ENCODE data around the gene RASGRP1.

Gene RASGRP1

GRCh38 chr15:38553071-38553470, 11.5 kb downstream of the RASGRP1 start:
- WGBS (ENCODE audit: insufficient coverage) = 94% methylated on average over 4 of the region's 4 CpGs
- Histone ChIP-seq H3K36me3 (ENCODE audit: control insufficient read depth in 4 of 4, insufficient read depth in 4 of 4, low read length in 3 of 4) (peaks cover 0 to 2% (median 0%) of the 10 kb centered on the region in 4 experiments), H3K4me1 (ENCODE audit: control extremely low read depth in 1 of 4, control insufficient read depth in 4 of 4, insufficient read depth in 4 of 4, low read length in 3 of 4) (peaks cover 0 to 3% (median 1%) of the 10 kb centered on the region in 4 experiments), H3K4me3 (ENCODE audit: control insufficient read depth in 1 of 7, extremely low read depth in 1 of 7, insufficient read depth in 4 of 7, low read depth in 2 of 7, low read length in 6 of 7) (no peak overlapping the region), H3K27ac (ENCODE audit: insufficient read depth in 1 of 2, low read depth in 1 of 2, low read length in 2 of 2, poor library complexity in 1 of 2, severe bottlenecking in 2 of 2) (no peak overlapping the region), H3K9me3 (ENCODE audit: control extremely low read depth in 1 of 5, control insufficient read depth in 4 of 5, insufficient read depth in 2 of 5, low read depth in 1 of 5, low read length in 4 of 5) (no peaks in the 10 kb centered on the region), H3K27me3 (replicated peaks in 2 of 5; ENCODE audit: control insufficient read depth in 4 of 5, insufficient read depth in 5 of 5, low read length in 4 of 5) (no peaks in the 10 kb centered on the region)
- POLR2A ChIA-PET = no interaction called here
- CTCF ChIA-PET = interaction anchor here (0.6 to 3.1 kb wide), 3 partner anchors 11 to 146 kb away, joined by 3 to 15 read pairs (median 6); partner anchors contain the start of gene RASGRP1
- no peak for DNase-seq

GRCh38 chr15:38551720-38552648, 12.6 kb downstream of the RASGRP1 start:
- Histone ChIP-seq H3K27me3 (replicated peaks in 2 of 5; ENCODE audit: control insufficient read depth in 4 of 5, insufficient read depth in 5 of 5, low read length in 4 of 5) (no peaks in the 10 kb centered on the region), H3K4me1 (ENCODE audit: control extremely low read depth in 1 of 4, control insufficient read depth in 4 of 4, insufficient read depth in 4 of 4, low read length in 3 of 4) (peaks cover 0 to 2% (median 0%) of the 10 kb centered on the region in 4 experiments), H3K4me3 (ENCODE audit: control insufficient read depth in 1 of 7, extremely low read depth in 1 of 7, insufficient read depth in 4 of 7, low read depth in 2 of 7, low read length in 6 of 7) (no peak overlapping the region), H3K27ac (ENCODE audit: insufficient read depth in 1 of 2, low read depth in 1 of 2, low read length in 2 of 2, poor library complexity in 1 of 2, severe bottlenecking in 2 of 2) (no peak overlapping the region), H3K9me3 (ENCODE audit: control extremely low read depth in 1 of 5, control insufficient read depth in 4 of 5, insufficient read depth in 2 of 5, low read depth in 1 of 5, low read length in 4 of 5) (no peaks in the 10 kb centered on the region), H3K36me3 (ENCODE audit: control insufficient read depth in 4 of 4, insufficient read depth in 4 of 4, low read length in 3 of 4) (peaks cover 0 to 2% (median 0%) of the 10 kb centered on the region in 4 experiments)
- POLR2A ChIA-PET = no interaction called here
- WGBS (ENCODE audit: insufficient coverage) = no CpG with 5 or more reads among the region's 7 CpGs
- peak in 1 of 3 donors; percentile 24 for DNase-seq
- CTCF ChIA-PET = interaction anchor here (1.0 to 3.1 kb wide), 3 partner anchors 12 to 131 kb away, joined by 3 to 15 read pairs (median 6); partner anchors contain the start of gene RASGRP1

GRCh38 chr15:38549222-38549621, 15.4 kb downstream of the RASGRP1 start:
- POLR2A ChIA-PET = no interaction called here
- Histone ChIP-seq H3K27ac (ENCODE audit: insufficient read depth in 1 of 2, low read depth in 1 of 2, low read length in 2 of 2, poor library complexity in 1 of 2, severe bottlenecking in 2 of 2) (no peak overlapping the region), H3K4me1 (ENCODE audit: control extremely low read depth in 1 of 4, control insufficient read depth in 4 of 4, insufficient read depth in 4 of 4, low read length in 3 of 4) (peaks cover 0 to 1% (median 0%) of the 10 kb centered on the region in 4 experiments), H3K36me3 (ENCODE audit: control insufficient read depth in 4 of 4, insufficient read depth in 4 of 4, low read length in 3 of 4) (peaks cover 0 to 2% (median 0%) of the 10 kb centered on the region in 4 experiments), H3K9me3 (ENCODE audit: control extremely low read depth in 1 of 5, control insufficient read depth in 4 of 5, insufficient read depth in 2 of 5, low read depth in 1 of 5, low read length in 4 of 5) (no peaks in the 10 kb centered on the region), H3K4me3 (ENCODE audit: control insufficient read depth in 1 of 7, extremely low read depth in 1 of 7, insufficient read depth in 4 of 7, low read depth in 2 of 7, low read length in 6 of 7) (no peak overlapping the region), H3K27me3 (replicated peaks in 2 of 5; ENCODE audit: control insufficient read depth in 4 of 5, insufficient read depth in 5 of 5, low read length in 4 of 5) (no peaks in the 10 kb centered on the region)
- DNase-seq = no peak
- CTCF ChIA-PET = interaction anchor here (1.3 kb wide), 1 partner anchor 11 kb away, joined by 4 read pairs; no protein-coding TSS in a partner anchor

GRCh38 chr15:38547255-38547997, 17.2 kb downstream of the RASGRP1 start:
- CTCF ChIA-PET = no interaction called here
- POLR2A ChIA-PET = no interaction called here
- 97% methylated on average over 3 of the region's 10 CpGs for WGBS (ENCODE audit: insufficient coverage)

GRCh38 chr15:38545179-38545578, 19.4 kb downstream of the RASGRP1 start:
- Histone ChIP-seq H3K27me3 (replicated peaks in 2 of 5; ENCODE audit: control insufficient read depth in 4 of 5, insufficient read depth in 5 of 5, low read length in 4 of 5) (no peaks in the 10 kb centered on the region), H3K9me3 (ENCODE audit: control extremely low read depth in 1 of 5, control insufficient read depth in 4 of 5, insufficient read depth in 2 of 5, low read depth in 1 of 5, low read length in 4 of 5) (no peaks in the 10 kb centered on the region), H3K27ac (ENCODE audit: insufficient read depth in 1 of 2, low read depth in 1 of 2, low read length in 2 of 2, poor library complexity in 1 of 2, severe bottlenecking in 2 of 2) (no peak overlapping the region), H3K36me3 (ENCODE audit: control insufficient read depth in 4 of 4, insufficient read depth in 4 of 4, low read length in 3 of 4) (peaks cover 0 to 2% (median 0%) of the 10 kb centered on the region in 4 experiments), H3K4me1 (ENCODE audit: control extremely low read depth in 1 of 4, control insufficient read depth in 4 of 4, insufficient read depth in 4 of 4, low read length in 3 of 4) (no peaks in the 10 kb centered on the region), H3K4me3 (ENCODE audit: control insufficient read depth in 1 of 7, extremely low read depth in 1 of 7, insufficient read depth in 4 of 7, low read depth in 2 of 7, low read length in 6 of 7) (no peak overlapping the region)
- CTCF ChIA-PET = interaction anchor here (1.4 kb wide), 1 partner anchor 10 kb away, joined by 3 read pairs; no protein-coding TSS in a partner anchor
- POLR2A ChIA-PET = no interaction called here
- no peak for DNase-seq
- WGBS (ENCODE audit: insufficient coverage) = no CpG with 5 or more reads among the region's 2 CpGs

More at GRCh38 chr15:38547255-38547997, 17.2 kb downstream of the RASGRP1 start:
- no peak overlapping the region for H3K27ac ChIP-seq (ENCODE audit: insufficient read depth in 1 of 2, low read depth in 1 of 2, low read length in 2 of 2, poor library complexity in 1 of 2, severe bottlenecking in 2 of 2)
- peaks cover 0 to 2% (median 0%) of the 10 kb centered on the region in 4 experiments for H3K36me3 ChIP-seq (ENCODE audit: control insufficient read depth in 4 of 4, insufficient read depth in 4 of 4, low read length in 3 of 4)
- no peaks in the 10 kb centered on the region for H3K9me3 ChIP-seq (ENCODE audit: control extremely low read depth in 1 of 5, control insufficient read depth in 4 of 5, insufficient read depth in 2 of 5, low read depth in 1 of 5, low read length in 4 of 5)
- no peak for DNase-seq
- H3K4me1 ChIP-seq (ENCODE audit: control extremely low read depth in 1 of 4, control insufficient read depth in 4 of 4, insufficient read depth in 4 of 4, low read length in 3 of 4) = no peaks in the 10 kb centered on the region
- no peaks in the 10 kb centered on the region for H3K27me3 ChIP-seq (replicated peaks in 2 of 5; ENCODE audit: control insufficient read depth in 4 of 5, insufficient read depth in 5 of 5, low read length in 4 of 5)
- no peak overlapping the region for H3K4me3 ChIP-seq (ENCODE audit: control insufficient read depth in 1 of 7, extremely low read depth in 1 of 7, insufficient read depth in 4 of 7, low read depth in 2 of 7, low read length in 6 of 7)

GRCh38 chr15:38541026-38541425, 23.6 kb downstream of the RASGRP1 start:
- Histone ChIP-seq H3K27ac (ENCODE audit: insufficient read depth in 1 of 2, low read depth in 1 of 2, low read length in 2 of 2, poor library complexity in 1 of 2, severe bottlenecking in 2 of 2) (no peak overlapping the region), H3K4me3 (ENCODE audit: control insufficient read depth in 1 of 7, extremely low read depth in 1 of 7, insufficient read depth in 4 of 7, low read depth in 2 of 7, low read length in 6 of 7) (no peak overlapping the region), H3K27me3 (replicated peaks in 2 of 5; ENCODE audit: control insufficient read depth in 4 of 5, insufficient read depth in 5 of 5, low read length in 4 of 5) (no peaks in the 10 kb centered on the region), H3K4me1 (ENCODE audit: control extremely low read depth in 1 of 4, control insufficient read depth in 4 of 4, insufficient read depth in 4 of 4, low read length in 3 of 4) (no peaks in the 10 kb centered on the region), H3K36me3 (ENCODE audit: control insufficient read depth in 4 of 4, insufficient read depth in 4 of 4, low read length in 3 of 4) (no peaks in the 10 kb centered on the region), H3K9me3 (ENCODE audit: control extremely low read depth in 1 of 5, control insufficient read depth in 4 of 5, insufficient read depth in 2 of 5, low read depth in 1 of 5, low read length in 4 of 5) (no peaks in the 10 kb centered on the region)
- ChIA-PET POLR2A (no interaction called here), CTCF (no interaction called here)
- 100% methylated on average over 3 of the region's 7 CpGs for whole genome bisulfite sequencing (ENCODE audit: insufficient coverage)
- DNase-seq = no peak

Data from common myeloid progenitor, CD34-positive (primary cell).